C4-2B (cell line): ENCODE data around the gene PTPRN2.

ENCODE experiments used
- ZFX ChIP-seq: fragments of 450-650 bp; IDR thresholded peaks from 2 replicates; pipeline ENCODE4 v1.6.1; 2017
- TF ChIP-seq, protein P1 (sequence below): fragments of 450-650 bp; conservative IDR thresholded peaks from 2 replicates; pipeline ENCODE4 v1.5.1; 2017; ENCODE audit warnings: mild to moderate bottlenecking

DNA sequence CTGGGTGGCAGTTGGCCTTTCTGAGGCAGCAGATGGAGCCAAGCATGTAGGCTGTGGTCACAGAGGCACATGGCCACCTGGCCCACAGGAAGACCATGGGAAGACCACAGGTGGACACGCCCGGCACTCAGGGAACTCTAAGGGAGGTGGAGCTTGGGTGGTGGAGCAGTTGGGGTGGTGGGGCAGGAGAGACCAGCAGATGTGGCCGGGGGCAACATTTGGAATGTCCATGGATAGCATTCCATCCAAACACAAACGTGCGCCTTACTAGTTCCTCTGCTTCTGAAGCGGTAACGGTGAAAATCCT is 290.9 kb downstream of the PTPRN2 start:
- TF ChIP-seq, protein P1, sequence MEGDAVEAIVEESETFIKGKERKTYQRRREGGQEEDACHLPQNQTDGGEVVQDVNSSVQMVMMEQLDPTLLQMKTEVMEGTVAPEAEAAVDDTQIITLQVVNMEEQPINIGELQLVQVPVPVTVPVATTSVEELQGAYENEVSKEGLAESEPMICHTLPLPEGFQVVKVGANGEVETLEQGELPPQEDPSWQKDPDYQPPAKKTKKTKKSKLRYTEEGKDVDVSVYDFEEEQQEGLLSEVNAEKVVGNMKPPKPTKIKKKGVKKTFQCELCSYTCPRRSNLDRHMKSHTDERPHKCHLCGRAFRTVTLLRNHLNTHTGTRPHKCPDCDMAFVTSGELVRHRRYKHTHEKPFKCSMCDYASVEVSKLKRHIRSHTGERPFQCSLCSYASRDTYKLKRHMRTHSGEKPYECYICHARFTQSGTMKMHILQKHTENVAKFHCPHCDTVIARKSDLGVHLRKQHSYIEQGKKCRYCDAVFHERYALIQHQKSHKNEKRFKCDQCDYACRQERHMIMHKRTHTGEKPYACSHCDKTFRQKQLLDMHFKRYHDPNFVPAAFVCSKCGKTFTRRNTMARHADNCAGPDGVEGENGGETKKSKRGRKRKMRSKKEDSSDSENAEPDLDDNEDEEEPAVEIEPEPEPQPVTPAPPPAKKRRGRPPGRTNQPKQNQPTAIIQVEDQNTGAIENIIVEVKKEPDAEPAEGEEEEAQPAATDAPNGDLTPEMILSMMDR, result no peak
- TF ChIP-seq ZFX, result no peak
